Peyer's patch (tissue), 4 donors: ENCODE results near the gene ARHGAP28. TPM values are rescaled to one million over a fixed set of nuclear protein-coding genes. Genes with fewer than 3 reads are reported as not detected.

Experiments used
- DNase-seq, 3 donors: peaks; one replicate each; pipeline ENCODE4 v3.0.0-alpha.2; 2017 to 2019
- H3K27ac ChIP-seq, 4 donors: fragments of 200-600 bp; sonication (generic); one replicate each; pipeline ENCODE4 v1.5.1; 2016 to 2019
- H3K27me3 ChIP-seq, 2 donors: fragments of 200-600 bp; sonication (generic); one replicate each; pipeline ENCODE4 v1.5.1; 2019
- H3K36me3 ChIP-seq, 3 donors: fragments of 200-600 bp; sonication (generic); one replicate each; pipeline ENCODE4 v1.5.1; 2016 to 2019
- H3K4me1 ChIP-seq, 4 donors: fragments of 200-600 bp; sonication (generic); one replicate each; pipeline ENCODE4 v1.5.1; 2016 to 2019
- H3K4me3 ChIP-seq, 4 donors: fragments of 200-600 bp; sonication (generic); 1 replicate in 3 of 4; 2 replicates in 1 of 4; pipeline ENCODE4 v1.5.1; 2016 to 2019; ENCODE audit warnings: mild to moderate bottlenecking in 1 of 4
- H3K9me3 ChIP-seq, 4 donors: fragments of 200-600 bp; sonication (generic); one replicate each; pipeline ENCODE4 v1.5.1; 2016 to 2019; ENCODE audit warnings: mild to moderate bottlenecking in 1 of 4
- POLR2A ChIP-seq, 2 donors: fragments of 450-650 bp; IDR thresholded peaks; one replicate each; pipeline ENCODE4 v1.5.1; 2017; ENCODE audit warnings: antibody characterized with exemption in 2 of 2, mild to moderate bottlenecking in 2 of 2, moderate library complexity in 2 of 2
- total RNA-seq, 4 donors: library from RNA; depleted of rRNA; stranded (reverse); fragments of >200 nt; gene quantifications; one replicate each; pipeline ENCODE4 v1.1.0, GENCODE V29; 2016
- TF ChIP-seq, protein P1 (sequence below), 6 experiments: fragments of 450-650 bp in 4 of 6; fragments of 200-600 bp in 2 of 6; sonication (generic) in 1 of 6; IDR thresholded peaks; one replicate each; pipeline ENCODE4 v1.5.1; 2017 to 2019; ENCODE audit warnings: antibody characterized with exemption in 6 of 6, mild to moderate bottlenecking in 3 of 6, moderate library complexity in 1 of 6

Gene ARHGAP28
- total RNA-seq, 4 donors from 2014 or later = 1.0 to 35.5 (median 3.3) TPM

DNA sequence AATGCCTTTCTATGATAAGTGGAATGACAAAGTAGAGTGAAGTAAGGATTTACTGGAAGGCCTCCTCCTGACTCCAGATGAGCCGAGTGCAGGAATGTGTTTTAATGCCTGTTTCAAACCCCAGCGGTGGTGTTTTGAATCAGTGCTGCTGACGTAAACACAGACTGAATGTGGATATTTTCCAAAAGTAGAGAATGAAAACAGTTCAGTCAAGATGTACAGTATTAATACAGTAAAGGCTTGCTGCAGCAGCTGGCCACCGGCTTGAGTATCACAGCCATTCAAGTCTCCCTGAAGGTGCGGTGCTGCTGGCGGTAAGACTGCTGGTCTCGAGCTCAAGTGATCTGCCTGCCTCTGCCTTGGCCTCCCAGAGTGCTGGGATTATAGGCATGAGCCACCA is 46.7 kb downstream of the ARHGAP28 start:
- TF ChIP-seq, protein P1, sequence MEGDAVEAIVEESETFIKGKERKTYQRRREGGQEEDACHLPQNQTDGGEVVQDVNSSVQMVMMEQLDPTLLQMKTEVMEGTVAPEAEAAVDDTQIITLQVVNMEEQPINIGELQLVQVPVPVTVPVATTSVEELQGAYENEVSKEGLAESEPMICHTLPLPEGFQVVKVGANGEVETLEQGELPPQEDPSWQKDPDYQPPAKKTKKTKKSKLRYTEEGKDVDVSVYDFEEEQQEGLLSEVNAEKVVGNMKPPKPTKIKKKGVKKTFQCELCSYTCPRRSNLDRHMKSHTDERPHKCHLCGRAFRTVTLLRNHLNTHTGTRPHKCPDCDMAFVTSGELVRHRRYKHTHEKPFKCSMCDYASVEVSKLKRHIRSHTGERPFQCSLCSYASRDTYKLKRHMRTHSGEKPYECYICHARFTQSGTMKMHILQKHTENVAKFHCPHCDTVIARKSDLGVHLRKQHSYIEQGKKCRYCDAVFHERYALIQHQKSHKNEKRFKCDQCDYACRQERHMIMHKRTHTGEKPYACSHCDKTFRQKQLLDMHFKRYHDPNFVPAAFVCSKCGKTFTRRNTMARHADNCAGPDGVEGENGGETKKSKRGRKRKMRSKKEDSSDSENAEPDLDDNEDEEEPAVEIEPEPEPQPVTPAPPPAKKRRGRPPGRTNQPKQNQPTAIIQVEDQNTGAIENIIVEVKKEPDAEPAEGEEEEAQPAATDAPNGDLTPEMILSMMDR (IDR thresholded peaks at IDR 0.05) = no peak
- TF ChIP-seq POLR2A (IDR thresholded peaks at IDR 0.05) = no peak
- DNase-seq = no peak
- no peak overlapping the region for H3K4me3 ChIP-seq
- no peaks in the 10 kb centered on the region for H3K9me3 ChIP-seq
- H3K27me3 ChIP-seq = no peaks in the 10 kb centered on the region
- H3K27ac ChIP-seq = peak overlapping the region in 1 of 4 donors; percentile 60
- H3K36me3 ChIP-seq = no peaks in the 10 kb centered on the region
- H3K4me1 ChIP-seq = no peaks in the 10 kb centered on the region

- TF ChIP-seq POLR2A (IDR thresholded peaks at IDR 0.05) = no peak
- TF ChIP-seq, protein P1 (IDR thresholded peaks at IDR 0.05) = no peak
- H3K4me3 ChIP-seq = no peak overlapping the region
- H3K27ac ChIP-seq = no peak overlapping the region
- H3K9me3 ChIP-seq = no peaks in the 10 kb centered on the region
- no peaks in the 10 kb centered on the region for H3K4me1 ChIP-seq
- no peaks in the 10 kb centered on the region for H3K36me3 ChIP-seq
- no peaks in the 10 kb centered on the region for H3K27me3 ChIP-seq
- DNase-seq = no peak
Measured at GRCh38 chr18:6777509-6777908, 48.0 kb downstream of the ARHGAP28 start.

GRCh38 chr18:6778459-6779247 is 49.1 kb downstream of the ARHGAP28 start:
- Histone ChIP-seq H3K36me3 (no peaks in the 10 kb centered on the region), H3K4me1 (no peaks in the 10 kb centered on the region), H3K9me3 (no peaks in the 10 kb centered on the region), H3K27ac (no peak overlapping the region), H3K4me3 (no peak overlapping the region), H3K27me3 (no peaks in the 10 kb centered on the region)
- no peak for DNase-seq
- TF ChIP-seq, protein P1 (IDR thresholded peaks at IDR 0.05) = no peak
- no peak for TF ChIP-seq POLR2A (IDR thresholded peaks at IDR 0.05)

- Histone ChIP-seq H3K4me3 (no peak overlapping the region), H3K27me3 (no peaks in the 10 kb centered on the region), H3K9me3 (no peaks in the 10 kb centered on the region), H3K27ac (peak overlapping the region in 2 of 4 donors; percentile 1 to 5), H3K36me3 (no peaks in the 10 kb centered on the region), H3K4me1 (no peaks in the 10 kb centered on the region)
- TF ChIP-seq, protein P1 (IDR thresholded peaks at IDR 0.05) = no peak
- TF ChIP-seq POLR2A (IDR thresholded peaks at IDR 0.05) = no peak
- DNase-seq = no peak
Measured at GRCh38 chr18:6781142-6781714, 51.7 kb downstream of the ARHGAP28 start.

DNA sequence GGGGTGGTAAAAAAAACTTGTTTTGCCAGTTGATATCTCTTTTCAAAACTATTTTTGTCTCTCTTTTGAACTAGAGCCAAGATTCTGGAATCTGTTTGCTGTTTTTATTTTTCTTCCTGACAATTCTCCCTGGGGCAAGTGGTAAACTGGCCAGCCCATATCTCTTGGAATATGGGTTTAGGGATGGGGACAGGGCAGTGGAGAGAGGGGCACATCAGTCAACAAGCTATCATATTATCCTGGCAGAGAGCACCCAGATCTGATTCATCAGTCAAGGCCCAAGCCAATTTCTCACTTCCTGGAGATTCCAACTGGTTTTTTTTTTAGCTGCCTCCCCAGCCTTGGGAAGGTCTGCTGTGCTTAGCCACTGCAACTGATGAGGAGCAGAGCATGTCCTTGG is 52.3 kb downstream of the ARHGAP28 start:
- Histone ChIP-seq H3K4me1 (no peaks in the 10 kb centered on the region), H3K4me3 (no peak overlapping the region), H3K27me3 (no peaks in the 10 kb centered on the region), H3K27ac (peak overlapping the region in 1 of 4 donors; percentile 1), H3K36me3 (no peaks in the 10 kb centered on the region), H3K9me3 (no peaks in the 10 kb centered on the region)
- DNase-seq = no peak
- TF ChIP-seq POLR2A (IDR thresholded peaks at IDR 0.05) = no peak
- TF ChIP-seq, protein P1 (IDR thresholded peaks at IDR 0.05) = no peak
